Esophagus muscularis mucosa (tissue), 4 donors: ENCODE results near the gene CC2D2B. TPM values are rescaled to one million over a fixed set of nuclear protein-coding genes. Genes with fewer than 3 reads are reported as not detected.
"Not testable (repeated sequence)": the region's sequence is repeated elsewhere in the genome, so short reads cannot be mapped to it uniquely, and the experiment has no call there.

Experiments
- DNase-seq: peaks from one replicate; pipeline ENCODE4 v3.0.0-alpha.2; 2017; ENCODE audit errors: extremely low spot score
- H3K27ac ChIP-seq, 4 donors: fragments of 200-600 bp; sonication (generic); replicated peaks in 1 of 4; 1 replicate in 3 of 4; 2 replicates in 1 of 4; pipeline ENCODE4 v1.5.1; 2016 to 2019; ENCODE audit warnings: mild to moderate bottlenecking in 1 of 4
- H3K27me3 ChIP-seq, 4 donors: fragments of 200-600 bp; sonication (generic); one replicate each; pipeline versions ENCODE4 v1.5.1 to v1.6.0; 2016 to 2019
- H3K36me3 ChIP-seq, 4 donors: fragments of 200-600 bp; sonication (generic); one replicate each; pipeline ENCODE4 v1.5.1; 2016 to 2019
- H3K4me1 ChIP-seq, 4 donors: fragments of 200-600 bp; sonication (generic); one replicate each; pipeline ENCODE4 v1.5.1; 2016 to 2019
- H3K4me3 ChIP-seq, 4 donors: fragments of 200-600 bp; sonication (generic); 1 replicate in 2 of 4; 2 replicates in 2 of 4; pipeline ENCODE4 v1.5.1; 2016 to 2019; ENCODE audit warnings: mild to moderate bottlenecking in 4 of 4, moderate library complexity in 1 of 4
- H3K9me3 ChIP-seq, 4 donors: fragments of 200-600 bp; sonication (generic); 1 replicate in 3 of 4; 2 replicates in 1 of 4; pipeline ENCODE4 v1.5.1; 2016 to 2019
- EP300 ChIP-seq: sonication (generic); formaldehyde crosslinking; IDR thresholded peaks from one replicate; pipeline ENCODE4 v1.6.1; 2017; ENCODE audit warnings: antibody characterized with exemption
- POLR2A ChIP-seq: fragments of 450-650 bp; IDR thresholded peaks from one replicate; pipeline ENCODE4 v1.6.1; 2017; ENCODE audit warnings: antibody characterized with exemption, moderate library complexity, mild to moderate bottlenecking, low read depth
- POLR2AphosphoS5 ChIP-seq, 2 donors: sonication (generic); formaldehyde crosslinking; IDR thresholded peaks; one replicate each; pipeline ENCODE4 v1.6.1; 2017; ENCODE audit warnings: antibody characterized with exemption in 2 of 2
- WGBS: methylation state at CpG from one replicate; pipeline ENCODE4 v1.1.5; 2018; 5-methylcytosine and 5-hydroxymethylcytosine counted together
- intact Hi-C: fragments of 100-400 bp; cut with DNase I; formaldehyde crosslinking; loops from one replicate; pipeline ENCODE4 v1.15.1; 2023
- total RNA-seq, 4 donors: library from RNA; depleted of rRNA; stranded (reverse); fragments of >200 nt; gene quantifications; one replicate each; pipeline versions ENCODE4 v1.1.0 to v1.2.1, GENCODE V29; 2016
- TF ChIP-seq, protein P1 (sequence below), 3 experiments: fragments of 200-600 bp in 2 of 3; fragments of 450-650 bp in 1 of 3; sonication (generic) in 2 of 3; IDR thresholded peaks; one replicate each; pipeline ENCODE4 v1.5.1; 2017 to 2019; ENCODE audit warnings: antibody characterized with exemption in 3 of 3, mild to moderate bottlenecking in 2 of 3, moderate library complexity in 1 of 3

The CC2D2B gene
- total RNA-seq, 4 donors from 2014 or later = 1.2 to 2.9 (median 1.8) TPM

DNA sequence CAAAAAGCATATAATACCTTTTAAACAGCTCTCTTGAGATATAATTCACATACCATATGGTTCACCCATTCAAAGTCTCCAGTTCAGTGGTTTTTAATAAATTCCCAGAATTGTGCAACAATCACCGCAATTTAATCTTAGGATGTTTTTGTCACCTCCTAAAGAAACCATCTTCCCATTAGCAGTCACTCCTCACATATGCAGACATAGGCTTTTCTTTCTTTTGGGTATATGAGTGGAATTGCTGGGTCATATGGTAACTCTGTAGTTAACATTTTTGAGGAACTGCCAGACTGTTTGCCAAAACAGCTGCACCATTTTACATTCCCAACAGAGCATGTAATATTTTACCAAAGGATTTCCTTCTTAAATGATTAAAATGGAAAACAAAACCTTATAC is 57.0 kb downstream of the CC2D2B start:
- no peaks in the 10 kb centered on the region for H3K27me3 ChIP-seq
- DNase-seq = no peak
- no peaks in the 10 kb centered on the region for H3K4me1 ChIP-seq
- H3K9me3 ChIP-seq = peaks cover 0 to 7% (median 4%) of the 10 kb centered on the region in 4 donors
- H3K27ac ChIP-seq = no peak overlapping the region
- no peak overlapping the region for H3K4me3 ChIP-seq
- no peaks in the 10 kb centered on the region for H3K36me3 ChIP-seq
- 96% methylated on average over 1 of the region's 1 CpG for WGBS
- TF ChIP-seq, protein P1, sequence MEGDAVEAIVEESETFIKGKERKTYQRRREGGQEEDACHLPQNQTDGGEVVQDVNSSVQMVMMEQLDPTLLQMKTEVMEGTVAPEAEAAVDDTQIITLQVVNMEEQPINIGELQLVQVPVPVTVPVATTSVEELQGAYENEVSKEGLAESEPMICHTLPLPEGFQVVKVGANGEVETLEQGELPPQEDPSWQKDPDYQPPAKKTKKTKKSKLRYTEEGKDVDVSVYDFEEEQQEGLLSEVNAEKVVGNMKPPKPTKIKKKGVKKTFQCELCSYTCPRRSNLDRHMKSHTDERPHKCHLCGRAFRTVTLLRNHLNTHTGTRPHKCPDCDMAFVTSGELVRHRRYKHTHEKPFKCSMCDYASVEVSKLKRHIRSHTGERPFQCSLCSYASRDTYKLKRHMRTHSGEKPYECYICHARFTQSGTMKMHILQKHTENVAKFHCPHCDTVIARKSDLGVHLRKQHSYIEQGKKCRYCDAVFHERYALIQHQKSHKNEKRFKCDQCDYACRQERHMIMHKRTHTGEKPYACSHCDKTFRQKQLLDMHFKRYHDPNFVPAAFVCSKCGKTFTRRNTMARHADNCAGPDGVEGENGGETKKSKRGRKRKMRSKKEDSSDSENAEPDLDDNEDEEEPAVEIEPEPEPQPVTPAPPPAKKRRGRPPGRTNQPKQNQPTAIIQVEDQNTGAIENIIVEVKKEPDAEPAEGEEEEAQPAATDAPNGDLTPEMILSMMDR (IDR thresholded peaks at IDR 0.05) = no peak
- no peak for TF ChIP-seq POLR2AphosphoS5 (IDR thresholded peaks at IDR 0.05)
- intact Hi-C loops = no loop called here

DNA sequence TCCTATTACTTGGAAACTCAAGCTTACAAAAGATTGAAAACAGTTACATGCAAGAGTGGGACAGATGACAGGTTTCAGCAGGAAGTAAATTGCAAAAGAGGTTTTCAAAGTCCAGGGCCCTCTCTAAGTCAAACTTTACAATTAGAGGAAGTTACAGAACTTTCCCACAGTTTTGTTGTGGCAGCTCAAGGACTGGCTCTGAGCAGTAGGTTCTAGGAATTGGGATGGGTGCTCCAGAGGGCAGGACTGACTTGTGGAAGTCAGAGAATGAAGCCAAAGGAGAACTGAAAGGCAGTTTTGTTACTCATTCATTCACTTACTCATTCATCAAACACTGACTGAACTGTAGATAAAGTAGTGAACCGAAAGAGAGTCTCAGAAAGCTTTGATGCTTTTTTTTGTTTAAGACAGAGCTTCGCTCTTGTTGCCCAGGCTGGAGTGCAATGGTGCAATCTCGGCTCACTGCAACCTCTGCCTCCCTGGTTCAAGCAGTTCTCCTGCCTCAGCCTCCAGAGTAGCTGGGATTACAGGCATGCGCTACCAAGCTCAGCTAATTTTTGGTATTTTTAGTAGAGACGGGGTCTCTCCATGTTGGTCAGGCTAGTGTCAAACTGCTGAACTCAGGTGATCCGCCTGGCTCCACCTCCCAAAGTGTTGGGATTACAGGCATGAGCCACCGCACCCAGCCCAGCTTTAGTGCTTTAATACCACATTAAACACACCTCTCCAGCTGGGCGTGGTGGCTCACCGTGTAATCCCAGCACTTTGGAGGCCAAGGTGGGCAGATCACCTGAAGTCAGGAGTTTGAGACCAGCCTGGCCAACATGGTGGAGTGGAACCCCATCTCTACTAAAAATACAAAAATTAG is 68.8 kb downstream of the CC2D2B start:
- DNase-seq = no peak
- H3K4me1 ChIP-seq = no peaks in the 10 kb centered on the region
- H3K27me3 ChIP-seq = no peaks in the 10 kb centered on the region
- H3K4me3 ChIP-seq = no peak overlapping the region
- no peak for TF ChIP-seq POLR2AphosphoS5 (IDR thresholded peaks at IDR 0.05)
- no peak for TF ChIP-seq EP300
- no peak for TF ChIP-seq POLR2A
- TF ChIP-seq, protein P1 (IDR thresholded peaks at IDR 0.05) = no peak
- intact Hi-C loops = no loop called here
- no peaks in the 10 kb centered on the region for H3K9me3 ChIP-seq
- no peak overlapping the region for H3K27ac ChIP-seq
- 82% methylated on average over 6 of the region's 9 CpGs for WGBS
- H3K36me3 ChIP-seq = no peaks in the 10 kb centered on the region

DNA sequence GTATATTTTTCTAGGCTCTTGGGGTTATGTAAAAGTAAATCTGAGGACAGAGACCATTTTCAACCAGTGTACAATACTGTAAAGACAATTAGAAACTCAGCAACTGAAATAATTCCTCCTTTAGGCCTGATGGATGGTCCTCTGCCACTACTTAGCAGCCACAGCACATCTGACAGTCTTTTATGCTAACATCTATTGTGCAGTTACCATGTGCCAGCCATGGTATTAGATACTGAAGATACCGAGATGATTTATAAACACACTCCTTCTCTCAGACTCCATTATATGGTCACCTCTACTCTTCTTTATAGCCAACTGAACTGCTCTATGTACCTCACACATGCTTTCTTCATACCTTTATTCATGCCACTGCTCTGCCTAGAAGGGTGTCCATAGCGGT is 74.4 kb downstream of the CC2D2B start:
- 97% methylated on average over 2 of the region's 2 CpGs for WGBS
- H3K27me3 ChIP-seq = no peaks in the 10 kb centered on the region
- intact Hi-C loops = no loop called here
- no peak for TF ChIP-seq POLR2A
- no peak for TF ChIP-seq EP300
- TF ChIP-seq POLR2AphosphoS5 (IDR thresholded peaks at IDR 0.05) = no peak
- TF ChIP-seq, protein P1 (IDR thresholded peaks at IDR 0.05) = no peak
- no peaks in the 10 kb centered on the region for H3K4me1 ChIP-seq
- H3K4me3 ChIP-seq = no peak overlapping the region
- H3K9me3 ChIP-seq = no peaks in the 10 kb centered on the region
- no peaks in the 10 kb centered on the region for H3K36me3 ChIP-seq
- no peak for DNase-seq
- no peak overlapping the region for H3K27ac ChIP-seq

DNA sequence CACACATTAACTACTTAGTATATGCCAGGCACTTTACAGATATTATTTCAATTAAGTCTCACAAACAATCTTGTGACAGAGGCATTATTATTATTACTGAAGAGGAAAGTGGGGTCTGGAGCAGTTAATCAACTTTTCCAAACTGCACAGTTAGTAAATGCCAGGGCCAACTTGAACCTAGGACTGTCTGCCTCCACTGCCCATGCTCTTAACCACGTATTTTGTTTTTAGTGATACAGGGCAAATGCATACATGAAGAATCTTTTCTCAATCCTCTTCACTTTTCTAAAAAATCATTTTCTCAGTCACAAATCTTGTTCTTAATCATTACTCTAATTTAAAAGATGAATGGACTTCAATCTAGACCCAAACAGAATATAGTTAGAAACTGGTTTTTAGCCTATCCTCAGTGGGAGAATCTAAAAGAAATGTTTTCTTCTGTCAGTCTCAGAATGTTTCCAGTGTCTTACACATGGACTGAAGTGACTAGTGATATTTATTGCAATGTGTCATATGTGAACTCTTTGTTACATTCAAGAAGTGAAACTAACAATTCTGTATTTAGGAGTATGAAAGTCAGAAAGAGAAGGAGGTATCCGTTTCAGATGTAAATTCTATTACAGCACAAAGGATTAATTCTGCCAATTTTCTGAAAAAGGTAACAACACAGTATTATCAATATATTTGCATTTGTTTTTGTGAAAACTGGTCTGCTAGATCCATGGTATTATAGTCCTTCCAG is 80.1 kb downstream of the CC2D2B start:
- Histone ChIP-seq H3K4me1 (no peaks in the 10 kb centered on the region), H3K36me3 (no peaks in the 10 kb centered on the region), H3K27ac (no peak overlapping the region), H3K27me3 (no peaks in the 10 kb centered on the region), H3K9me3 (no peaks in the 10 kb centered on the region), H3K4me3 (no peak overlapping the region)
- 60% methylated on average over 2 of the region's 2 CpGs for WGBS
- DNase-seq = no peak
- TF ChIP-seq POLR2AphosphoS5 (IDR thresholded peaks at IDR 0.05) = no peak
- intact Hi-C loops = no loop called here

DNA sequence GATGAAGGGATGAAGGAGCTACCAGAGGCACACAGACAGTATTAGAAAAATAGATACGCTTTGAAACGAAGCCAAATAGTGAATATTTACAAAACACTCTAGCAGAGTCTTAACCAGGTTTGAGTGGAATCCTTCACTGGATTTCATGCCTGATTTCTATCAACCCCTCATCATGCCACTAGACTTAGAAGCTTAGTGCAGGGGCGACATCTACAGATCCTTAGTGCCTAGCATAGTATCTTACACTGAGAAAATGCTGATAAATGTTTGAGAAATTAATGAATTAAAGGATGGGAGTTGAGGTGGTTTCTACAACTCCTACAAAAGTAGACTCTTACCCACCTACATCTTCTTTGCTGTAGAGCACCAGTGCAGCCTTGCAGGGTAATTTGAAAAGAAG is 80.9 kb downstream of the CC2D2B start:
- no peaks in the 10 kb centered on the region for H3K9me3 ChIP-seq
- intact Hi-C loops = no loop called here
- DNase-seq = no peak
- H3K4me1 ChIP-seq = no peaks in the 10 kb centered on the region
- TF ChIP-seq POLR2AphosphoS5 (IDR thresholded peaks at IDR 0.05) (no peak), POLR2A (no peak), EP300 (no peak)
- TF ChIP-seq, protein P1 (IDR thresholded peaks at IDR 0.05) = no peak
- 83% methylated on average over 3 of the region's 3 CpGs for WGBS
- no peaks in the 10 kb centered on the region for H3K36me3 ChIP-seq
- no peak overlapping the region for H3K4me3 ChIP-seq
- no peak overlapping the region for H3K27ac ChIP-seq
- H3K27me3 ChIP-seq = no peaks in the 10 kb centered on the region

DNA sequence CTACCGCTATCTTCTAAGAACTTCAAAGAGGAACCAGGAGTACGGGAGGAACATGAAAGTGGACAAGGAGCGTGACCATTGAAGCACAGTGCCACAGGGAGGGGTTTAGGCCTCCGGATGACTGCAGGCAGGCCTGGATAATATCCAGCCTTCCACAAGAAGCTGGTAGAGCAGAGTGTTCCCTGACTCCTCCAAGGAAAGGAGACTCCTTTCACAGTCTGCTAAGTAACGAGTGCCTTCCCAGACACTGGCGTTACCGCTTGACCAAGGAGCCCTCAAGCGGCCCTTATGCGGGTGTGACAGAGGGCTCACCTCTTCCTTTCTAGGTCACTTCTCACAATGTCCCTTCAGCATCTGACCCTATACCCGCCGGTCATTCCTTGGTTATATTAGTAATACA is 86.6 kb downstream of the CC2D2B start:
- H3K27me3 ChIP-seq, H3K36me3 ChIP-seq, intact Hi-C loops, H3K9me3 ChIP-seq, H3K4me1 ChIP-seq, H3K27ac ChIP-seq, DNase-seq, H3K4me3 ChIP-seq: not testable (repeated sequence)
- WGBS = 97% methylated on average over 11 of the region's 11 CpGs
